Left ventricle myocardium inferior (tissue), 1 donor: ENCODE results near the gene GLTPD2. TPM values are rescaled to one million over a fixed set of nuclear protein-coding genes. Genes with fewer than 3 reads are reported as not detected.

ENCODE experiments used
- DNase-seq: peaks from one replicate; pipeline ENCODE4 v3.0.0-alpha.2; 2020
- H3K27ac ChIP-seq: fragments of 200-600 bp; replicated peaks from 2 replicates; pipeline ENCODE4 v1.8.0; 2021
- H3K27me3 ChIP-seq: fragments of 200-600 bp; 2 replicates; pipeline ENCODE4 v1.8.0; 2021; ENCODE audit warnings: low read depth
- H3K36me3 ChIP-seq: fragments of 200-600 bp; 2 replicates; pipeline ENCODE4 v1.8.0; 2021
- H3K4me1 ChIP-seq: fragments of 200-600 bp; 2 replicates; pipeline ENCODE4 v1.8.0; 2021
- H3K4me3 ChIP-seq: fragments of 200-600 bp; 2 replicates; pipeline ENCODE4 v1.8.0; 2021; ENCODE audit warnings: mild to moderate bottlenecking, moderate library complexity
- H3K9me3 ChIP-seq: fragments of 200-600 bp; replicated peaks from 2 replicates; pipeline ENCODE4 v1.8.0; 2021
- intact Hi-C: fragments of 100-400 bp; cut with micrococcal nuclease; formaldehyde crosslinking; loops from one replicate; pipeline ENCODE4 v1.11.0; 2022
- total RNA-seq: library from RNA; stranded (reverse); fragmentation: NEBNext Ultra II Directional; extraction: Animal tissue kit (Norgen Biotek cat#: 25700); gene quantifications from one replicate; pipeline ENCODE4 v1.2.1, GENCODE V29; 2021
- TF ChIP-seq, protein P1 (sequence below): fragments of 200-600 bp; IDR thresholded peaks from 2 replicates; pipeline ENCODE4 v1.8.0; 2021; ENCODE audit warnings: antibody characterized with exemption, mild to moderate bottlenecking, borderline replicate concordance
- donor health status: DM: no; HTN: yes; CAD: no; lungs with severe emphysema.

Gene GLTPD2
- total RNA-seq, 1 donor from 2014 or later, result not detected

GRCh38 chr17:4810696-4811290 is 22.0 kb downstream of the GLTPD2 start:
- TF ChIP-seq, protein P1, sequence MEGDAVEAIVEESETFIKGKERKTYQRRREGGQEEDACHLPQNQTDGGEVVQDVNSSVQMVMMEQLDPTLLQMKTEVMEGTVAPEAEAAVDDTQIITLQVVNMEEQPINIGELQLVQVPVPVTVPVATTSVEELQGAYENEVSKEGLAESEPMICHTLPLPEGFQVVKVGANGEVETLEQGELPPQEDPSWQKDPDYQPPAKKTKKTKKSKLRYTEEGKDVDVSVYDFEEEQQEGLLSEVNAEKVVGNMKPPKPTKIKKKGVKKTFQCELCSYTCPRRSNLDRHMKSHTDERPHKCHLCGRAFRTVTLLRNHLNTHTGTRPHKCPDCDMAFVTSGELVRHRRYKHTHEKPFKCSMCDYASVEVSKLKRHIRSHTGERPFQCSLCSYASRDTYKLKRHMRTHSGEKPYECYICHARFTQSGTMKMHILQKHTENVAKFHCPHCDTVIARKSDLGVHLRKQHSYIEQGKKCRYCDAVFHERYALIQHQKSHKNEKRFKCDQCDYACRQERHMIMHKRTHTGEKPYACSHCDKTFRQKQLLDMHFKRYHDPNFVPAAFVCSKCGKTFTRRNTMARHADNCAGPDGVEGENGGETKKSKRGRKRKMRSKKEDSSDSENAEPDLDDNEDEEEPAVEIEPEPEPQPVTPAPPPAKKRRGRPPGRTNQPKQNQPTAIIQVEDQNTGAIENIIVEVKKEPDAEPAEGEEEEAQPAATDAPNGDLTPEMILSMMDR, result no peak
- peak; percentile 44 for DNase-seq
- Histone ChIP-seq H3K27ac (peak overlapping the region; percentile 76), H3K4me3 (no peak overlapping the region), H3K36me3 (peaks cover 28% of the 10 kb centered on the region), H3K9me3 (no peaks in the 10 kb centered on the region), H3K27me3 (no peaks in the 10 kb centered on the region), H3K4me1 (peaks cover 56% of the 10 kb centered on the region)
- intact Hi-C loops, result no loop called here

DNA sequence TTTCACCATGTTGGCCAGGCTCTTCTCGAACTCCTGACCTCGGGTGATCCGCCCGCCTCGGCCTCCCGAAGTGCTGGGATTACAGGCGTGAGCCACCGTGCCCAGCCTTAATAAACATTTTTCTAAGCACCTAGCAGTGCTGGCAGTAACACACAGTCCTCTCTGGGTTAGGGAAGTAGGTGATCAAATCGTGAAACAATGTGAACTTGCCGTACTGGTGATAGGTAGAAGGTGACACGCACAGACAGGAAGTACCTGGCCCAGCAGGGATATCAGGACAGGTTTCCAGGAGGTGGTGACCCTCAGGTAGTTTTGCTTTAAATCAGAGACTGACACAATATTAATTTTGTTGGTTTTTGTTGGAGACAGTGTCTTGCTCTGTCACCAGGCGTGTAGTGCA is 22.7 kb downstream of the GLTPD2 start:
- Histone ChIP-seq H3K27me3 (no peaks in the 10 kb centered on the region), H3K4me3 (no peak overlapping the region), H3K27ac (peak overlapping the region; percentile 76), H3K36me3 (peaks cover 35% of the 10 kb centered on the region), H3K9me3 (no peaks in the 10 kb centered on the region), H3K4me1 (peaks cover 49% of the 10 kb centered on the region)
- TF ChIP-seq, protein P1, result no peak
- intact Hi-C loops, result no loop called here
- DNase-seq, result no peak

GRCh38 chr17:4812690-4813089 is 23.9 kb downstream of the GLTPD2 start:
- H3K36me3 ChIP-seq, result peaks cover 47% of the 10 kb centered on the region

DNA sequence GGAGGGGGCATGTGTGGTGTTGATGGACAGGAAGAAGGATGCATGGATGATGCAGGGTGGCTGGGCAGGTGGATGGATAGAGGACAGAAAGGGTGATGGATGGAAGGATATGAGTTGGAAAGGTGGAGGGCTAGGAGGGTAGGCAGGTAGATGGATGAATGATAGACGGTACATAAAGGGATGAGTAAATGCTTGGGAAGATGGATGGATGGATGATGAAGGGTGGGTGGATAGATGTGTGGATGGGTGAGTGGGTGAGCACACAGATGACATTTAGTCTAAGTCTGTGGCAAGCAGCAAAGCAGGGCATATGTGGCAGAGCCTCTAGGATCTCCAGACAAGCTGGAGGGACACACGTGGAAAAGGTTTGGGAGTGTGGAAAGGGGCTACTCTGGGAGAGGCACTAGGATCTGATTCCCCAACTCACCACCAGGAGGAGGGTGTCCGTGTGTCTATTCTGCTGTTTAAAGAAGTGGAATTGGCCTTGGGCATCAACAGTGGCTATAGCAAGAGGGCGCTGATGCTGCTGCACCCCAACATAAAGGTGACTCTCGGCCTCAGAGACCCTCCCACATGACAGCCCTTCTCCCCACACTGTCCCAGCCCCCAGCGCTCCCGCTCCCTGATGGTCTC is 26.4 kb downstream of the GLTPD2 start:
- no peaks in the 10 kb centered on the region for H3K27me3 ChIP-seq
- no peak overlapping the region for H3K4me3 ChIP-seq
- H3K4me1 ChIP-seq, result peaks cover 27% of the 10 kb centered on the region
- DNase-seq, result no peak
- H3K36me3 ChIP-seq, result peaks cover 59% of the 10 kb centered on the region
- intact Hi-C loops, result no loop called here
- H3K9me3 ChIP-seq, result no peaks in the 10 kb centered on the region
- TF ChIP-seq, protein P1, result no peak
- H3K27ac ChIP-seq, result no peak overlapping the region

More at GRCh38 chr17:4812690-4813089, 23.9 kb downstream of the GLTPD2 start:
- H3K4me1 ChIP-seq, result peaks cover 41% of the 10 kb centered on the region
- DNase-seq, result no peak
- H3K9me3 ChIP-seq, result no peaks in the 10 kb centered on the region
- H3K4me3 ChIP-seq, result no peak overlapping the region
- H3K27me3 ChIP-seq, result no peaks in the 10 kb centered on the region
- TF ChIP-seq, protein P1, result no peak
- H3K27ac ChIP-seq, result peak overlapping the region; percentile 76
- intact Hi-C loops, result no loop called here

DNA sequence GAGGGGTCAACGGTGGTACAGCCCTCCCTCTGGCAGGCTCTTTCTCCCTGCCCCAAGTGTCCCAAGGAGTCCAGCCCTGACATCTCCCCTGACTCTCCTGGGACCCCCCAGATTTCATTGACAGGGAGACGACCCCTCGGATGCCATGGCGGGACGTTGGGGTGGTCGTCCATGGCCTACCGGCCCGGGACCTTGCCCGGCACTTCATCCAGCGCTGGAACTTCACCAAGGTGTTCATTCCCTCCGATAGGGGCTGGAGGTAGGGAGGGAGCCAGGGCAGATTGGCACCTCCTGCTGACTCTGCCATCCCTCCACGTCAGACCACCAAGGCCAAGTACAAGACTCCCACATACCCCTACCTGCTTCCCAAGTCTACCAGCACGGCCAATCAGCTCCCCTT is 28.1 kb downstream of the GLTPD2 start:
- intact Hi-C loops, result no loop called here
- no peak for DNase-seq
- TF ChIP-seq, protein P1, result no peak

More for the DNA sequence above, 28.1 kb downstream of the GLTPD2 start:
- H3K9me3 ChIP-seq, result no peaks in the 10 kb centered on the region
- no peak overlapping the region for H3K4me3 ChIP-seq
- peaks cover 12% of the 10 kb centered on the region for H3K4me1 ChIP-seq
- no peak overlapping the region for H3K27ac ChIP-seq
- peaks cover 62% of the 10 kb centered on the region for H3K36me3 ChIP-seq
- H3K27me3 ChIP-seq, result no peaks in the 10 kb centered on the region
